ENCODE measurements around the gene SLC1A2. TPM values are rescaled to one million over a fixed set of nuclear protein-coding genes. Genes with fewer than 3 reads are reported as not detected.

The SLC1A2 gene
- total RNA-seq, 1 donor from 2014 or later: 54.3 TPM

GRCh38 chr11:35420371-35420770 lies 1.0 kb upstream of the SLC1A2 start:
- TF ChIP-seq, protein P1, sequence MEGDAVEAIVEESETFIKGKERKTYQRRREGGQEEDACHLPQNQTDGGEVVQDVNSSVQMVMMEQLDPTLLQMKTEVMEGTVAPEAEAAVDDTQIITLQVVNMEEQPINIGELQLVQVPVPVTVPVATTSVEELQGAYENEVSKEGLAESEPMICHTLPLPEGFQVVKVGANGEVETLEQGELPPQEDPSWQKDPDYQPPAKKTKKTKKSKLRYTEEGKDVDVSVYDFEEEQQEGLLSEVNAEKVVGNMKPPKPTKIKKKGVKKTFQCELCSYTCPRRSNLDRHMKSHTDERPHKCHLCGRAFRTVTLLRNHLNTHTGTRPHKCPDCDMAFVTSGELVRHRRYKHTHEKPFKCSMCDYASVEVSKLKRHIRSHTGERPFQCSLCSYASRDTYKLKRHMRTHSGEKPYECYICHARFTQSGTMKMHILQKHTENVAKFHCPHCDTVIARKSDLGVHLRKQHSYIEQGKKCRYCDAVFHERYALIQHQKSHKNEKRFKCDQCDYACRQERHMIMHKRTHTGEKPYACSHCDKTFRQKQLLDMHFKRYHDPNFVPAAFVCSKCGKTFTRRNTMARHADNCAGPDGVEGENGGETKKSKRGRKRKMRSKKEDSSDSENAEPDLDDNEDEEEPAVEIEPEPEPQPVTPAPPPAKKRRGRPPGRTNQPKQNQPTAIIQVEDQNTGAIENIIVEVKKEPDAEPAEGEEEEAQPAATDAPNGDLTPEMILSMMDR (IDR thresholded peaks at IDR 0.05; ENCODE audit: partially characterized antibody, unreplicated experiment): no peak
- Mint-ChIP-seq H3K27me3 (ENCODE audit: unreplicated experiment) (peaks cover 12% of the 10 kb centered on the region), H3K36me3 (ENCODE audit: unreplicated experiment) (peaks cover 4% of the 10 kb centered on the region), H3K4me3 (ENCODE audit: unreplicated experiment) (peak overlapping the region; percentile 91), H3K27ac (ENCODE audit: unreplicated experiment) (peak overlapping the region; percentile 94), H3K4me1 (ENCODE audit: low read depth, unreplicated experiment) (peaks cover 6% of the 10 kb centered on the region), H3K9me3 (ENCODE audit: unreplicated experiment) (peaks cover 21% of the 10 kb centered on the region)
- DNase-seq: no peak

GRCh38 chr11:35419830-35420333 lies 524 bp upstream of the SLC1A2 start:
- H3K9me3 Mint-ChIP-seq (ENCODE audit: unreplicated experiment): peaks cover 21% of the 10 kb centered on the region
- peaks cover 12% of the 10 kb centered on the region for H3K27me3 Mint-ChIP-seq (ENCODE audit: unreplicated experiment)
- peak overlapping the region; percentile 94 for H3K27ac Mint-ChIP-seq (ENCODE audit: unreplicated experiment)
- TF ChIP-seq, protein P1 (IDR thresholded peaks at IDR 0.05; ENCODE audit: partially characterized antibody, unreplicated experiment): no peak
- peaks cover 4% of the 10 kb centered on the region for H3K36me3 Mint-ChIP-seq (ENCODE audit: unreplicated experiment)
- H3K4me3 Mint-ChIP-seq (ENCODE audit: unreplicated experiment): peak overlapping the region; percentile 91
- DNase-seq: peak; percentile 74
- peaks cover 11% of the 10 kb centered on the region for H3K4me1 Mint-ChIP-seq (ENCODE audit: low read depth, unreplicated experiment)

GRCh38 chr11:35418282-35419183 lies 825 bp downstream of the SLC1A2 start:
- TF ChIP-seq, protein P1 (IDR thresholded peaks at IDR 0.05; ENCODE audit: partially characterized antibody, unreplicated experiment): no peak
- Mint-ChIP-seq H3K27me3 (ENCODE audit: unreplicated experiment) (peaks cover 12% of the 10 kb centered on the region), H3K36me3 (ENCODE audit: unreplicated experiment) (peaks cover 4% of the 10 kb centered on the region), H3K4me1 (ENCODE audit: low read depth, unreplicated experiment) (peaks cover 25% of the 10 kb centered on the region), H3K4me3 (ENCODE audit: unreplicated experiment) (peak overlapping the region; percentile 97), H3K27ac (ENCODE audit: unreplicated experiment) (peak overlapping the region; percentile 93), H3K9me3 (ENCODE audit: unreplicated experiment) (peaks cover 21% of the 10 kb centered on the region)
- peak; percentile 70 for DNase-seq

- TF ChIP-seq, protein P1 (IDR thresholded peaks at IDR 0.05; ENCODE audit: partially characterized antibody, unreplicated experiment): no peak
- Mint-ChIP-seq H3K27ac (ENCODE audit: unreplicated experiment) (peak overlapping the region; percentile 65), H3K4me3 (ENCODE audit: unreplicated experiment) (peak overlapping the region; percentile 60), H3K9me3 (ENCODE audit: unreplicated experiment) (peaks cover 16% of the 10 kb centered on the region), H3K27me3 (ENCODE audit: unreplicated experiment) (peaks cover 8% of the 10 kb centered on the region), H3K4me1 (ENCODE audit: low read depth, unreplicated experiment) (peaks cover 32% of the 10 kb centered on the region), H3K36me3 (ENCODE audit: unreplicated experiment) (no peaks in the 10 kb centered on the region)
- DNase-seq: no peak
Observed at GRCh38 chr11:35415487-35415886, 3.9 kb downstream of the SLC1A2 start.

DNA sequence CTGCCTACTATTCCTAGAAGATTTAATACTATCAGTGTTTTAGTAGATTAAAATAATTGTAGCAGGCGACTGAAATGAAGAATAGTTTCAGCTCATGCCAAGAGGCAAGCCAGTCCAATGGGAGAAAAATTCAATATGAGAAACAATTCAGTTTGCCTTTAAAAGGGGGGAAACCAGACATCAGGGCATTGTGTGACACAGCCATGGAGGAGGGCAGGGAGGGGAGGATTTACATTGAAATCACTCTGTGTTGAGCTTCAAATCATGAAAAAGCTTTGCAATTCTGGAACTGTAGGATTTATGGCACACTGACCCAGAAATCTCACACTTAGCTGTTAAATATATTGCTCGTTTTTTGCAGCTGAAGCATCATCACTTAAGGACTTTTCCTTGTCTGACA lies 4.6 kb downstream of the SLC1A2 start:
- Mint-ChIP-seq H3K36me3 (ENCODE audit: unreplicated experiment) (no peaks in the 10 kb centered on the region), H3K4me3 (ENCODE audit: unreplicated experiment) (peak overlapping the region; percentile 60), H3K4me1 (ENCODE audit: low read depth, unreplicated experiment) (peaks cover 32% of the 10 kb centered on the region), H3K27me3 (ENCODE audit: unreplicated experiment) (peaks cover 5% of the 10 kb centered on the region), H3K27ac (ENCODE audit: unreplicated experiment) (no peak overlapping the region), H3K9me3 (ENCODE audit: unreplicated experiment) (peaks cover 12% of the 10 kb centered on the region)
- TF ChIP-seq, protein P1 (IDR thresholded peaks at IDR 0.05; ENCODE audit: partially characterized antibody, unreplicated experiment): no peak
- no peak for DNase-seq
